ENCODE data around the gene PSD2.

PSD2 gene

GRCh38 chr5:139795074-139796001 lies at the start of gene PSD2:
TSS of gene PSD2 (plus strand) at chr5:139795808. CDS start at chr5:139809441, 13,633 bp downstream.
- no peak for DNase-seq (ENCODE audit: low spot score)

- no peak for DNase-seq (ENCODE audit: low spot score)
Observed at GRCh38 chr5:139746691-139747582, 48.7 kb upstream of the PSD2 start.

- peak; percentile 85 for DNase-seq (ENCODE audit: low spot score)
Observed at GRCh38 chr5:139747583-139748504, 47.8 kb upstream of the PSD2 start.

GRCh38 chr5:139748505-139748826 lies 47.1 kb upstream of the PSD2 start:
- DNase-seq (ENCODE audit: low spot score) = no peak

GRCh38 chr5:139749242-139749641 lies 46.4 kb upstream of the PSD2 start:
- no peak for DNase-seq (ENCODE audit: low spot score)

- no peak for DNase-seq (ENCODE audit: low spot score)
Observed at GRCh38 chr5:139751236-139751635, 44.4 kb upstream of the PSD2 start.

GRCh38 chr5:139752506-139753473 lies 42.8 kb upstream of the PSD2 start:
- no peak for DNase-seq (ENCODE audit: low spot score)

- DNase-seq (ENCODE audit: low spot score) = no peak
Observed at GRCh38 chr5:139755892-139756671, 39.5 kb upstream of the PSD2 start.

GRCh38 chr5:139756971-139757370 lies 38.6 kb upstream of the PSD2 start:
- peak; percentile 58 for DNase-seq (ENCODE audit: low spot score)

GRCh38 chr5:139757727-139758509 lies 37.7 kb upstream of the PSD2 start:
- DNase-seq (ENCODE audit: low spot score) = peak; percentile 47

- DNase-seq (ENCODE audit: low spot score) = peak; percentile 58
Observed at GRCh38 chr5:139758510-139759075, 37.0 kb upstream of the PSD2 start.

GRCh38 chr5:139759219-139759721 lies 36.3 kb upstream of the PSD2 start:
- peak; percentile 53 for DNase-seq (ENCODE audit: low spot score)

- DNase-seq (ENCODE audit: low spot score) = peak; percentile 53
Observed at GRCh38 chr5:139760066-139761056, 35.2 kb upstream of the PSD2 start.

GRCh38 chr5:139761057-139761450 lies 34.6 kb upstream of the PSD2 start:
- DNase-seq (ENCODE audit: low spot score) = no peak

GRCh38 chr5:139761501-139761900 lies 34.1 kb upstream of the PSD2 start:
- DNase-seq (ENCODE audit: low spot score) = no peak

GRCh38 chr5:139762615-139763170 lies 32.9 kb upstream of the PSD2 start:
- DNase-seq (ENCODE audit: low spot score) = peak; percentile 63

Data from left forelimb (tissue), 1 donor.